ENCODE data around the gene CABP1. TPM values are rescaled to one million over a fixed set of nuclear protein-coding genes. Genes with fewer than 3 reads are reported as not detected.

The CABP1 gene
- total and polyA plus RNA-seq, 12 donors, result 1.3 to 12.0 (median 3.4) TPM

GRCh38 chr12:120631097-120631496, 9.3 kb upstream of the CABP1 start:
- peaks cover 0 to 11% (median 0%) of the 10 kb centered on the region in 7 donors for H3K27me3 ChIP-seq
- 53 to 87% methylated on average over 5 of the region's 5 CpGs for WGBS, 2 donors
- intact Hi-C loops (cut with DNase I), result loop anchor here in 1 of 10 donors (2.0 kb wide), 1 partner anchor 20 kb away; no protein-coding TSS in a partner anchor
- TF ChIP-seq CTCF (IDR thresholded peaks at IDR 0.05), result no peak
- H3K36me3 ChIP-seq, result no peaks in the 10 kb centered on the region
- H3K4me3 ChIP-seq, result no peak overlapping the region
- no peak for DNase-seq
- no peak for ATAC-seq
- H3K27ac ChIP-seq, result no peak overlapping the region
- H3K9me3 ChIP-seq, result no peaks in the 10 kb centered on the region
- H3K4me1 ChIP-seq, result no peaks in the 10 kb centered on the region

- WGBS, 2 donors, result 1% methylated on average over 89 to 115 of the region's 115 CpGs
- Histone ChIP-seq H3K36me3 (no peaks in the 10 kb centered on the region), H3K27ac (no peak overlapping the region), H3K27me3 (peaks cover 10 to 75% (median 62%) of the 10 kb centered on the region in 7 donors), H3K9me3 (no peaks in the 10 kb centered on the region), H3K4me1 (peaks cover 6 to 13% (median 11%) of the 10 kb centered on the region in 9 donors), H3K4me3 (peak overlapping the region in 9 of 10 donors; percentile 37 to 55 (median 44))
- intact Hi-C loops (cut with DNase I), result loop anchor here in 2 of 10 donors (5.0 kb wide), 2 partner anchors 54 to 331 kb away; no protein-coding TSS in a partner anchor
- peak; percentile 32 to 55 for DNase-seq
- TF ChIP-seq CTCF (IDR thresholded peaks at IDR 0.05), result no peak
- ATAC-seq, result peak; percentile 83 to 92 (median 90)
Measured at GRCh38 chr12:120640861-120641833, 721 bp downstream of the CABP1 start.

GRCh38 chr12:120642121-120642520, 1.7 kb downstream of the CABP1 start:
- WGBS, 2 donors, result 74 to 84% methylated on average over 9 of the region's 9 CpGs
- intact Hi-C loops (cut with DNase I), result loop anchor here in 2 of 10 donors (5.0 kb wide), 2 partner anchors 55 to 330 kb away; no protein-coding TSS in a partner anchor
- H3K4me1 ChIP-seq, result peaks cover 6 to 17% (median 11%) of the 10 kb centered on the region in 9 donors
- ATAC-seq (no peak), DNase-seq (no peak)
- peaks cover 10 to 82% (median 62%) of the 10 kb centered on the region in 7 donors for H3K27me3 ChIP-seq
- H3K9me3 ChIP-seq, result no peaks in the 10 kb centered on the region
- no peak overlapping the region for H3K27ac ChIP-seq
- no peak for TF ChIP-seq CTCF (IDR thresholded peaks at IDR 0.05)
- no peaks in the 10 kb centered on the region for H3K36me3 ChIP-seq
- no peak overlapping the region for H3K4me3 ChIP-seq

- H3K4me3 ChIP-seq, result no peak overlapping the region
- ATAC-seq (no peak), DNase-seq (no peak)
- H3K9me3 ChIP-seq, result no peaks in the 10 kb centered on the region
- 82 to 91% methylated on average over 4 of the region's 4 CpGs for WGBS, 2 donors
- H3K4me1 ChIP-seq, result peaks cover 6 to 18% (median 11%) of the 10 kb centered on the region in 9 donors
- no peak for TF ChIP-seq CTCF (IDR thresholded peaks at IDR 0.05)
- intact Hi-C loops (cut with DNase I), result loop anchor here in 2 of 10 donors (5.0 kb wide), 2 partner anchors 56 to 329 kb away; no protein-coding TSS in a partner anchor
- peaks cover 10 to 82% (median 62%) of the 10 kb centered on the region in 7 donors for H3K27me3 ChIP-seq
- no peaks in the 10 kb centered on the region for H3K36me3 ChIP-seq
- H3K27ac ChIP-seq, result no peak overlapping the region
Measured at GRCh38 chr12:120642826-120643225, 2.4 kb downstream of the CABP1 start.

Measured in heart right ventricle (tissue), 16 donors.